Neural progenitor cell (in vitro differentiated cells): ENCODE measurements around the gene MAP2K7.

Experiments
- CTCF ChIP-seq: fragments of 200-600 bp; sonication (generic); IDR thresholded peaks from 2 replicates; pipeline ENCODE4 v1.5.1; 2017; ENCODE audit warnings: antibody characterized with exemption, mild to moderate bottlenecking
- EZH2phosphoT487 ChIP-seq: fragments of 200-600 bp; sonication (generic); IDR thresholded peaks from 2 replicates; pipeline ENCODE4 v1.6.1; 2017; ENCODE audit warnings: antibody characterized with exemption

GRCh38 chr19:7899751-7900378 lies 3.8 kb upstream of the MAP2K7 start:
- TF ChIP-seq CTCF (no peak), EZH2phosphoT487 (no peak)
